Muscle layer of duodenum (tissue), 2 donors: ENCODE results near the gene GPBAR1.

Source experiments
- H3K27ac ChIP-seq: one replicate; pipeline ENCODE4 v1.7.0; 2013; ENCODE audit warnings: mild to moderate bottlenecking, low read length
- H3K27me3 ChIP-seq: one replicate; pipeline ENCODE4 v1.7.0; 2013; ENCODE audit warnings: low read depth, mild to moderate bottlenecking, control low read depth, low read length
- H3K36me3 ChIP-seq, 2 donors: one replicate each; pipeline ENCODE4 v1.7.0; 2013; ENCODE audit warnings: low read length in 2 of 2, control low read depth in 1 of 2, mild to moderate bottlenecking in 1 of 2; ENCODE audit not compliant: insufficient read depth in 2 of 2, control insufficient read depth in 1 of 2
- H3K4me1 ChIP-seq, 2 donors: one replicate each; pipeline ENCODE4 v1.7.0; 2013; ENCODE audit warnings: low read length in 2 of 2, mild to moderate bottlenecking in 2 of 2, control low read depth in 1 of 2, moderate library complexity in 1 of 2; ENCODE audit not compliant: insufficient read depth in 2 of 2, control insufficient read depth in 1 of 2
- H3K4me3 ChIP-seq, 2 donors: one replicate each; pipeline ENCODE4 v1.7.0; 2013; ENCODE audit warnings: low read length in 2 of 2, low read depth in 1 of 2, mild to moderate bottlenecking in 1 of 2
- H3K9me3 ChIP-seq, 2 donors: one replicate each; pipeline ENCODE4 v1.7.0; 2013; ENCODE audit warnings: low read length in 2 of 2, control low read depth in 1 of 2, mild to moderate bottlenecking in 1 of 2; ENCODE audit not compliant: control insufficient read depth in 1 of 2
- donor health status: healthy.

Gene GPBAR1

DNA sequence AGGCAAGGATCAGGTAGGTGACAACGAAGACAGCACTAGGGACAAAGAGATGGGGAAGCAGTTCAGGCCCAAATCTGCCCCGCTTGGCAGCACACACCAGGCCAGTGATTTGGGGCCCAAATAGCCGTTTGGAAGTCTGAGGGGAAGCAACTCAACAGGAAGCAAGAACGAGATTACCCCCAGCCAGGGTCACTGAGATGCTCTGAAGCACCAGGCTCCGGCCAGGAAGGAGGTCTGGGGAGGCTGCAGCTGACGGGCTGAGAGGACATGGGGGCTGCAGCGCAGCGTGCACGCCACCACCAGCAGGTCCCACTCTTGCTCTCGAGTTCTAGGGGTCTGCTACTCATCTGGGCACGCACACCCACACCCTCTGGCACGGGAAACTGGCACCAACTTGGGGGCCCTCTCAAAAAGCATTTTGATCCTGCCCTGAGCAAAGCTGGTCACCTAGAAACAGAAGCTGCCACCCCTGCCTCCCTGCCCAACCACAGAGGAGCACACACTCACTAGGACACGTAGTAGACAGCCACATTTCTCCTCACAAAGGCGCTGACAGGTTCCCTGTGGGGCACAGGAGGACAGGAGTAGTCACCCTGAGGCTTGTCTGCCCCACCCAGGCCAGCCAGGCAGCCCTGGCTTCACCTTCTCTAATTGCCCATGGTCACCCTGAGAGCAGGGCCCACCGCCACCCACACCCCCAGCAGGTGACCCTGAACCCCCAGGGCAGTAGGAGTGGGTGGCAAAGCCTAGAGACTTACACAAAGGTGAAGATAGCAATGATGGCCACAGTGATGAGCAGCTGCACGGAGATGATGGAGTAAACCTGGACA lies 17.9 kb downstream of the GPBAR1 start:
- Histone ChIP-seq H3K27me3 (no peaks in the 10 kb centered on the region), H3K4me1 (peaks cover 12 to 30% of the 10 kb centered on the region in 2 donors), H3K27ac (no peak overlapping the region), H3K9me3 (no peaks in the 10 kb centered on the region), H3K4me3 (no peak overlapping the region), H3K36me3 (peaks cover 73 to 87% of the 10 kb centered on the region in 2 donors)

DNA sequence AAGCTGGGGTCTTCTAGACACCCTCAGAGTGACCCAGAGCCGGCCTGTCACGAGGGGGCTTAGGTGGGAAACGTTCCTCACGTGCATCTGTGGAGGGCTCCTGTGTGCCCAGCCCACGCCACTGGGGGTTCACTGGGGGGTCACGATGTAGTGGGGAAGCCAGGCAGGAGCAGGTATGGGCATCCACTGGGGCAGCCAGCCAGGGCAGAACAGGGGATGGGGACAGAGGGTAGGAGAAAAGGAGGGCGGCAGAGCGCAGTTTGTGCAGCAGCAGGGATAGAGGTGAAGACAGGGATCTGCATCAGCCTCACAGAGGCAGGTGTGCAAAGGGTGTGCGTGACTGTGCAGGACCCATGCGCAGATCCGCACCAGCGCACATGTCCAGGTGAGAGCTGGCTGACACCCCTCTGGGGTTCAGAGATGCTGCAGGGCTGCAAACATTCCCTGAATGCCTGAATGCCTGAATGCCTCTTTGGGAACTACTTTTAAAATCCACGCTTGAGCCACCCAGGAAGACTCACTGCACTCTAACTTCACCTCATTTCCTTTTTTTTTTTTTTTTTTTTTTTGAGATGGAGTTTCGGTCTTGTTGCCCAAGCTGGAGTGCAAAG lies 19.6 kb downstream of the GPBAR1 start:
- no peak overlapping the region for H3K4me3 ChIP-seq
- H3K4me1 ChIP-seq, result peaks cover 22 to 46% of the 10 kb centered on the region in 2 donors
- peaks cover 58 to 71% of the 10 kb centered on the region in 2 donors for H3K36me3 ChIP-seq
- H3K27me3 ChIP-seq, result no peaks in the 10 kb centered on the region
- H3K27ac ChIP-seq, result no peak overlapping the region
- no peaks in the 10 kb centered on the region for H3K9me3 ChIP-seq

DNA sequence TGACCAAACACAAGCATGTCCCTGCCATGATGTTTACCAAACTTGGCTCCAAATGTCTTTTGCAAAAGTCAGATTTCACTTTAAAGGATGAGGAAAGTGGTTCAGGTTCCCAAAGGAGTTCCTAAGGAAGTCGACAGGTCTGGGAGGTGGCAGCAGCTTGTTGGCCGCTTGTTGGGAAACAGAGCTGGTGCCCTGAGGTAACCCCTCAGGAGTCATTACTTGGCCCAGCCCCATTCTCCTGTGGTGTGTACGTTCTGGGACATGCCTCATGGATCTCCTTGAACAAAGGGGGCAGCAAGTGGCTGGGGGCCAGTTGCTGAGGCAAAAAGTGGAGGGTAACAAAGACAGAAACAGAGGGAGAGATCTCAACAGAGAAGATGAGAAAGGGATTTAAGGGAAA lies 20.6 kb downstream of the GPBAR1 start:
- no peaks in the 10 kb centered on the region for H3K9me3 ChIP-seq
- peaks cover 47 to 60% of the 10 kb centered on the region in 2 donors for H3K36me3 ChIP-seq
- peaks cover 32 to 57% of the 10 kb centered on the region in 2 donors for H3K4me1 ChIP-seq
- peak overlapping the region; percentile 33 for H3K27ac ChIP-seq
- no peaks in the 10 kb centered on the region for H3K27me3 ChIP-seq
- no peak overlapping the region for H3K4me3 ChIP-seq

DNA sequence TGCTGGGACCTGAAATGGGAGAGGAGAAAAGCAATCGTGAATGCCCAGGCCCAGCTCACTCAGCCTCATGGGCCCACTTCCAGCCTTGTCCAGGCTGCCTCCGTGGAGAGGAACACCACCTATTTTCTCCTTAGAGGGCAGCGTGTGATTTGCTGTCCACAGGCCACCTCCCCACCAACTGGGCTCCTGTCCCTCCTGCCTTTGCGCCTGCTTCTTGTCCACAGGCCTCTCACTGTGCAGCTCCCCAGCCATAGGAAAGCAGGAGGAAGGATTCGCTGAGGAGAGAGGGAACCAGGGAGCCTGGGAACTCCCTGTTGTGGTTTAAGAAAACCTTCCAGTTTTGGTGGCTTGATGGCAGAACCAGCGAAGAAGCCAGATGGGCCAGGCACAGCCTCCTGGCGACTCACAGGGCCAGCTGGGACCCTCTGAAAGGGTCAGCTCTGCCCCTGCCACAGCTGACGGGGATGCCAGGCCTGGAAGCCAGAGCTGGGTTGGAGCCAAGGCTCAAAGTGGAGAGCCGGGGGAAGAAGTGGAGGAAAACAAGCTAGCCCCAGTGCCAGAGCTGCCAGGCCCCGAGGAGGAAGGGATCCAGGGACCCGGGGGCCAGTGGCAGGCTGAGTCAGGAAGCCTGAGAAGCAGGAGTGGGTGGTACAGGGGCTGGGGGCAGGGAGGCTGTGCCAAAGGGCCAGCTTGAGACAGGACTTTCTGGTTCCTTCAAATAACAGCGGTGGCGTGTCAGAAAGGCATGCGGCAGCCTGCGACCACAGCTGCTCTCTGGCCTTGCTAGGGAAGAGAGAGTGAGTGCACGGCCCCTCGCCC lies 21.6 kb downstream of the GPBAR1 start:
- Histone ChIP-seq H3K27ac (peak overlapping the region; percentile 45), H3K4me1 (peaks cover 38 to 60% of the 10 kb centered on the region in 2 donors), H3K9me3 (no peaks in the 10 kb centered on the region), H3K27me3 (no peaks in the 10 kb centered on the region), H3K4me3 (peak overlapping the region in 1 of 2 donors; percentile 18), H3K36me3 (peaks cover 38 to 56% of the 10 kb centered on the region in 2 donors)

DNA sequence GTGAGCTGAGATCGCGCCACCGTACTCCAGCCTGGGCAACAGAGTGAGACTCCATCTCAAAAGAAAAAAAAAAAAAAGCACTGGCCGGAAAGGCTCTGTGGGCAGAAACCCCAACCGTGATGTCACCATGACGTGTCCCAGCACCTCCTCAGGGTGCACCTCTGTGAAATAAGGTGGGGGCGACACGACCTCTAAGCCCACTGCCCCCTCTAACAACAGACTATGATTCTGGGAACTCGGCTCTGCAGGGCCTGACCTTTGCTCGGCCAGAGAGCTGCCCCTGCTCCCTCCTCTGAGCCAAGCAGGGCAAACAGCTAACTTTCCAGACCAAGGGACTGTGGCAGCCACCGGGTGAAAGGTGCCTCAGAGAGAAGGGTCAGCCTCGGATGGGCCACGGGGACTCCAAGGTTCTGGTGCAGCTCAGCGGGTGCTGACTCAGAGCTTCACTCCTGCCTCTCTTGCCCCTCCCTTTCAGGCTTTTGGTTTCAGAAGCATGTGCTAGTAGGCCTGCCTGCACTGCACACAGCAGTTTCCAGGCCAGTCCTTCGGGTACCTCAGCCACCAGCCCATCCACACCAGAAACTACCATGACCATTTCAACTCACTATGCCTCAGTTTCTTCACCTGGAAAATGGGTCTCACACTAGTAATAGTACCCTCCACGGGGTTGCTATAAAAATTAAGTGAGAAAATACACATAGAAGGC lies 23.4 kb downstream of the GPBAR1 start:
- Histone ChIP-seq H3K27ac (peak overlapping the region; percentile 72), H3K9me3 (no peaks in the 10 kb centered on the region), H3K27me3 (no peaks in the 10 kb centered on the region), H3K4me1 (peaks cover 47 to 69% of the 10 kb centered on the region in 2 donors), H3K36me3 (peaks cover 20 to 37% of the 10 kb centered on the region in 2 donors), H3K4me3 (peak overlapping the region in 1 of 2 donors; percentile 23)

DNA sequence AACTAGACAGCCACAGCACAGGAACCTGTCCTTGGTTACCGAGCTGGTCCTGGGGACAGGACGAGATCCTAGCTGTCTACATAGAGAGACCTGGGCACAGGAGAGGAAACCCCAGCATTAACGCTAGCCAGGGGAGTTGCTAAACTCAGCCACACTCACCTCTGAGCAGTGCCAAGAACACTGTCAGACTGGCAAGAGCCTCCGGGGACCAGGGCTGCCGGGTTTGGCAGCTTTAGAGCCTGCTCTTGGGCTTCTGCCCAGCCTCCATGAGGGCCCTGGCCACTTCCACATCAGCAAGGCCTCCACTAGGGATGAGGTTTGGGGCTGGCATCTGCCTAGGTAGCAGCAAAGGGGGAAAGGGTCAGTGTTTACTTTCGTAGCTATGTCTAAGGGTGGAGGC lies 24.8 kb downstream of the GPBAR1 start:
- peak overlapping the region; percentile 99 for H3K27ac ChIP-seq
- peaks cover 58 to 80% of the 10 kb centered on the region in 2 donors for H3K4me1 ChIP-seq
- no peaks in the 10 kb centered on the region for H3K27me3 ChIP-seq
- H3K9me3 ChIP-seq, result no peaks in the 10 kb centered on the region
- peak overlapping the region; percentile 52 to 65 for H3K4me3 ChIP-seq
- peaks cover 7 to 24% of the 10 kb centered on the region in 2 donors for H3K36me3 ChIP-seq

DNA sequence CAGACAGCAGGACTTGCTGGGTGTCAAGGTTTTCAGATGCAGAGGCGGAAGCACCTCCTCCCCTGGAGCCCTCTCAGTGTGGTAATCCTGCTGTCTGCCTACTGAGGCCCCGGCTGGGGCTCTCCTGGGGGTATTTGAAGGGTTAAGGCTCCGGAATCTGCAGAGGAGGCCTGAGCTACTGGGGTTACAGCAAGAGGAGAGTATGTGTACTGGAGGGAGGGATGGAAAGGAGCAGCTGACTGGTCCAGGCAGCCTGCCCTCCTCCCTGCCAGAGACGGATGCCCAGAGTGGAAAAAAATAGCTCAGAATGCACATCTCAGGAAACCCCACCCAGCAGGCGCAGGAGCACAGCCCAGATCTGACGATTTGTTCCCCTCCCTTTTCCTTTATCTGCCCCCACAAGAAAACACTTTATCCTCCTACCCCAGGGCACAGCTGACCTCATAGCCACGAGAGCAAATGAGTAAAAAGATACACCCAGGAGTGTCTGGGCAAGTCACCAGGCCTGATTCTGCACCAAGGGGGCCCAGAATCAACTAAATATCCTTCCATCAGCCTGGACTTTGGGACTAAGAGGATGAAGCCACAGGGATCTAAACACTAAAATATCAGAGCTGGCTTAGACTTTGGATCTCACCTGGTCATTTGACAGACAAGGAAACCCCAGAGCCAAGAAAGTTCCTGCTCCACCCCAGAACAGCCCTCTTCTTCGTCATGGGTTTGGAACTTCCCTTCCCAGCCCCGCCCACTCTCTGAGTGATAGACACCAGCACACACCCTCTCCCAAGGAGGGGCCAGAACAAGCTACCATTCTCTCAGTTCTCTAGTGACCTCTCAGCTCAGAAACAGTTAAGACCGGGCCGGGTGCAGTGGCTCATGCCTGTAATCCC lies 26.0 kb downstream of the GPBAR1 start:
- H3K27me3 ChIP-seq, result no peaks in the 10 kb centered on the region
- peak overlapping the region; percentile 99 for H3K27ac ChIP-seq
- peaks cover 61 to 82% of the 10 kb centered on the region in 2 donors for H3K4me1 ChIP-seq
- peak overlapping the region; percentile 52 to 65 for H3K4me3 ChIP-seq
- H3K9me3 ChIP-seq, result no peaks in the 10 kb centered on the region
- peaks cover 0 to 13% of the 10 kb centered on the region in 2 donors for H3K36me3 ChIP-seq

DNA sequence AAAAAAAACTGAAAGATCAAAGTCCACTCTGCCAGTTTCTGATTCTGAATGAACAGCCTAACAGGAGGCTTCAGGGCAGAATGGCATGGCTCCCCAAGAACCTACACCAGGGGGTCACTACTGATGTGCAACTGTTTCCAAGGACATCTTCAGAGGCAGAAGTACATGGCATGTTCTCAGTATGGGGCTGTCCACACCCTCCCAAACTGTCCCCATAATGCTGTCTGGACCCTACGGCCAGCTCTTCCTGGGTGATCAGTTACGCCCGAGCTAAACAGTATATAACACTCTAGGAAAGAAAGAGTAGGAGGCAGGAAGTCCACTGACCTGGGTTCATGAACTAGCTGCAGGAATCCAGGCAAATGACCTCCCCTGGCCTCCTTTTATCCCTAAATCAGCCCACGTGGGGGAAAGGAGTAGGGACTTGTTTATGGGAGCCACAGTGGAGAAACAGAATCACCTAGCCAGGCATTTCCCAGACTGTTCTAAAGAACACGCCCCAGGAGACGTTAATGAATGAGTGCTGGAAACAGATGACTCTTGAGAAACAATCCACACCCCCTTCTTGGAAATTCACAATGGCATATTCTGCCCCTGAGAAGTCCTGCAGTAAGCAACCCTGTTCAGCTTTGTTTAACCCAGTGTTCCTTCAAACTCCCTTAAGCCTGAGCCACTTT lies 29.0 kb downstream of the GPBAR1 start:
- Histone ChIP-seq H3K9me3 (no peaks in the 10 kb centered on the region), H3K36me3 (peaks cover 0 to 6% of the 10 kb centered on the region in 2 donors), H3K27ac (peak overlapping the region; percentile 92), H3K27me3 (no peaks in the 10 kb centered on the region), H3K4me1 (peaks cover 57 to 59% of the 10 kb centered on the region in 2 donors), H3K4me3 (peak overlapping the region; percentile 82 to 87)

DNA sequence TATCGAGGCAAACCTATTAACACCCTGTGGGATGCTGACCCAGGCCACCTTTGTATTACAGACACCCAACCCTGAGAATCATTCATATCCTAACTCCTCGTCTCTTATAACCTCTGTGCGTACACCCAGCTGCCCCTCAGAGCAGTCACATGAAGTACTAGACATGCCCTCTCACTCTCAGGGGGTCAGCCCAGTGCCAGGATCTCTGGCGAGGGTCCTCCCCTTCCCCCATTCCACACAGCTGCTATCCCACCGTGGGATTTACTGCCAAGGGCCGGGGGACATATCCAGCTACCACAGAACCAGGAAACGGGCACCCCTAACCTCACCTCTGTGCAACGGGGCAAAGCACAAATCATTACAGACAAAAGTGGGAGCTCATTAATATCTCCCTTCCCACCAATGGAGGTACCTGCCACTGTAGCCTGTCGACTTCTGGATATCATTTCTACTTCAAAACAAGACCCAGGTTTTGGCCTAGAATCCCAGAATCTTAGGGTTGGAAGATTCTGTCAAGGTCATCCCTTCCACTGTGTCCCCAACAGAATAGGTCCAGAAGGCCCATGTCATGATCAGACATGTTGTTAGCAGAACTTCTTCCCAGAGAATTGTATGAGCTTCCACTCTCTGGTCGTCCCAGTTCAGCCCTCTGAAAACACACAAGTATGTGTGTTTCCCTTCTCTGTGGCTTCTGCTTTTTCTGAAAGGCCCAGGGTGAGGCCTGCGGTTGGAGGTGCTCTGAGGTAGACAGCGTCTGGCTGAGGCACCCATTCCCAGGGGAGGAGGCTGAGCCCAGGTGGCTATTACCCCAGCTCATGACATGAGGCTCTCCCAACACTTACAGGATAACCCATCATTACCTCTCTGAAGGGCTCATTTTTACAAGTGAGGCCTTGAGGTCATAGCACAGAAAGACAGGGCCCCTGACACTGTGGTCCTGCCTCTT lies 29.8 kb downstream of the GPBAR1 start:
- Histone ChIP-seq H3K27me3 (no peaks in the 10 kb centered on the region), H3K4me3 (peak overlapping the region; percentile 82 to 87), H3K4me1 (peaks cover 49 to 54% of the 10 kb centered on the region in 2 donors), H3K27ac (peak overlapping the region; percentile 92), H3K9me3 (no peaks in the 10 kb centered on the region), H3K36me3 (peaks cover 0 to 6% of the 10 kb centered on the region in 2 donors)
